G401.6 (cell line): ENCODE measurements around the gene WDR4.
"Not testable (repeated sequence)": the region's sequence is repeated elsewhere in the genome, so short reads cannot be mapped to it uniquely, and the experiment has no call there.

Experiments used
- FAIRE-seq: peaks from 2 replicates; lab custom pipeline; 2012; peaks lifted over from hg19 to GRCh38; lab: Jason Lieb, UNC

Gene WDR4

GRCh38 chr21:42878993-42879787 lies at the start of gene WDR4:
Gene WDR4 (minus strand): TSS chr21:42879539. CDS start chr21:42879495, 44 bp downstream.
- FAIRE-seq, result peak; percentile 71

GRCh38 chr21:42927474-42928200 lies 48.3 kb upstream of the WDR4 start:
- FAIRE-seq, result not testable (repeated sequence)

GRCh38 chr21:42925114-42925926 lies 46.0 kb upstream of the WDR4 start, which contains the start of gene ERVH48-1:
Gene ERVH48-1 (minus strand): TSS chr21:42925630. CDS start chr21:42919006, 6,624 bp downstream.
- no peak for FAIRE-seq

- FAIRE-seq, result no peak
Measured at GRCh38 chr21:42924433-42924751, 45.1 kb upstream of the WDR4 start.

GRCh38 chr21:42923553-42924432 lies 44.5 kb upstream of the WDR4 start:
- FAIRE-seq, result peak; percentile 93

- no peak for FAIRE-seq
Measured at GRCh38 chr21:42922918-42923317, 43.6 kb upstream of the WDR4 start.

GRCh38 chr21:42921927-42922326 lies 42.6 kb upstream of the WDR4 start:
- FAIRE-seq, result no peak

- no peak for FAIRE-seq
Measured at GRCh38 chr21:42918291-42918690, 39.0 kb upstream of the WDR4 start.

GRCh38 chr21:42913476-42913875 lies 34.1 kb upstream of the WDR4 start:
- no peak for FAIRE-seq

GRCh38 chr21:42911920-42912319 lies 32.6 kb upstream of the WDR4 start:
- FAIRE-seq, result not testable (repeated sequence)

GRCh38 chr21:42908484-42908883 lies 29.1 kb upstream of the WDR4 start:
- not testable (repeated sequence) for FAIRE-seq

GRCh38 chr21:42906233-42906632 lies 26.9 kb upstream of the WDR4 start:
- FAIRE-seq, result no peak

- no peak for FAIRE-seq
Measured at GRCh38 chr21:42905195-42905594, 25.9 kb upstream of the WDR4 start.

- no peak for FAIRE-seq
Measured at GRCh38 chr21:42903817-42904216, 24.5 kb upstream of the WDR4 start.

GRCh38 chr21:42900446-42900845 lies 21.1 kb upstream of the WDR4 start:
- FAIRE-seq, result no peak

- FAIRE-seq, result peak; percentile 95
Measured at GRCh38 chr21:42892931-42893755, 13.8 kb upstream of the WDR4 start, which contains the start of gene NDUFV3. Gene NDUFV3 (plus strand): TSS chr21:42893309. CDS start chr21:42893334, 25 bp downstream.

- FAIRE-seq, result no peak
Measured at GRCh38 chr21:42892582-42892930, 13.2 kb upstream of the WDR4 start.

- no peak for FAIRE-seq
Measured at GRCh38 chr21:42887326-42887725, 8.0 kb upstream of the WDR4 start.

GRCh38 chr21:42883921-42884320 lies 4.6 kb upstream of the WDR4 start:
- no peak for FAIRE-seq

- FAIRE-seq, result no peak
Measured at GRCh38 chr21:42880352-42880751, 1.0 kb upstream of the WDR4 start.

GRCh38 chr21:42878678-42878992 lies 704 bp downstream of the WDR4 start:
- no peak for FAIRE-seq
